Ramos (cell line): ENCODE measurements around the gene SLC6A6.
"Not testable (repeated sequence)": the region's sequence is repeated elsewhere in the genome, so short reads cannot be mapped to it uniquely, and the experiment has no call there.

ENCODE experiments used
- in situ Hi-C: fragments of 300-500 bp; cut with MboI; formaldehyde crosslinking; loops from one replicate; pipeline ENCODE4 v1.14.3; 2022; ENCODE audit warnings: low sequenced_read_pairs; ENCODE audit not compliant: unreplicated experiment

SLC6A6 gene

DNA sequence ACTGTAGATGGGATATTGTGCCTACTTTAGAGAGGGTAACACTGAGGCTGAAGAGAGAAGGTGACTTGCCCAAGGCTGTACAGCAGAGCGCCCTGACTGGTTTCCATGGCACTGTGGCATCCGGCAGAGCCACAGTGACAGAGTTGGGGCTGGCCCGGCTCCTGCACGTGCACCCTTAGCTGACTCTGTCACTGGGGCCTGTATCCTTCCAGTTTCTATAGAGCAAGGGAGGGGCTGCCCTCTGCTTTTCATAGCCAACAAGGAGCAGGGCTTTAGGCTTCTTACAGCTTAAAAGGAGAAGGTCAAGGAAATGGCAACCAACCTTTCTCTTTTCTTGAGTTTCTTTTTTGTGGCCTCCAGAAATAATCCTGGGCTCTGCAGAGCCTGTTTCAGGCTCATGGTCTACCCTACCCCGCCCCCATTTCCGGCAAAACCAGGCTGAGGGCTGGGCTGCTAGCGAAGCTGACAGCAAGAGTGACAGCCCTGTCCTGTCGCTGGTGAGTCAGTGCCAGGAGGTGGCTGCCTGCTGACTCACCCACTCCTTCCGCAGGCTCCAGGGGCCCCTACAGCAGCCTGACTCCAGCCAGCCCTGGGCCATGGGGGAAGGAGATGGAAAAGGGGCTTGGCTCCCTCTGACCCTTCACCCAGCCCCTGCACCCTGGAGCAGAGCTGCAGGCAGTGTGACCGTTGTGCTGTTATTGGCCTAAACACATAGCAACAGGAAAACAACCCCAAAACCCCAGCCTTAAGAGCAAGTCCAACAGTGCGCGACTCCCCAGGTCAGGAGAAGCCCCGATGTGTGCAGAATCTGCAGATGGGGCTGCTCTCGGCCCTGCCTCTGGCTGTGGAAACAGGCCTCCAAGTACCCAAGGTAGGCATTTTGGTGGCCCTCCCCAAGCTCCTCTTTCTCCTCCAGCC, 29.8 kb downstream of the SLC6A6 start:
- in situ Hi-C loops: no loop called here

- in situ Hi-C loops: no loop called here
These were observed 30.7 kb downstream of the SLC6A6 start for GRCh38 chr3:14433106-14433505.

- in situ Hi-C loops: no loop called here
These were observed 31.7 kb downstream of the SLC6A6 start for GRCh38 chr3:14434126-14434497.

DNA sequence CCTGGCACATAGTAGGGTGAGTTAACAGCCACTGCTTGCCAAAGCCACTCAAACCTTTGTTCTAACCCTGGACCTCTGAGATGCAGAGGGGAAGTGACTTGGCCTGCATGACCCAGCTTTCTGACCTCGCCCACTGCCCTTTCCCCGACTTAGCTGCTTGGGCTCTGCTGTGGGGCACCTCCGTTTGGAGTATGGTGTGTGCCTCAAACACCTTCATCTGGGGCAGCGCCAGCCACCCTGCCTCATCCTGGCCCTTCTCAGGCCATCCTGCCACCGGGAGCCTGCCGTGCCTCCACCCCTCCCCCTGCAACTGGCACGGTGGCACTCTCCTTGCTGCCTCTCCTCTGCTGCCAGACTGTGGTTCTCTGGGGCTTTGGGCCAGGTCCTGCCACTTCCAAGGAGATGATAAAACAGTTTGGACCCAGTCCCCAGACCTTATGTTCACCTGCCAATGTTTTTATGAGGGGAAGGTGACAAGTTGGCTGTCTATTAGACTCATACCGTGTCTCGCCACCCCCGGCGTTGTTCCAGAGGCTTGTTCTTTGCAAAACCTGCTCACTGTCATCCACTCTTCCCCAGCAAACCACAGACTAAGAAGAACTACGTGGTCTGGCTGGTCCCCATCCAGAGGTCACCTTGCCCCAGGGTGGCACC, 32.2 kb downstream of the SLC6A6 start:
- in situ Hi-C loops: no loop called here

DNA sequence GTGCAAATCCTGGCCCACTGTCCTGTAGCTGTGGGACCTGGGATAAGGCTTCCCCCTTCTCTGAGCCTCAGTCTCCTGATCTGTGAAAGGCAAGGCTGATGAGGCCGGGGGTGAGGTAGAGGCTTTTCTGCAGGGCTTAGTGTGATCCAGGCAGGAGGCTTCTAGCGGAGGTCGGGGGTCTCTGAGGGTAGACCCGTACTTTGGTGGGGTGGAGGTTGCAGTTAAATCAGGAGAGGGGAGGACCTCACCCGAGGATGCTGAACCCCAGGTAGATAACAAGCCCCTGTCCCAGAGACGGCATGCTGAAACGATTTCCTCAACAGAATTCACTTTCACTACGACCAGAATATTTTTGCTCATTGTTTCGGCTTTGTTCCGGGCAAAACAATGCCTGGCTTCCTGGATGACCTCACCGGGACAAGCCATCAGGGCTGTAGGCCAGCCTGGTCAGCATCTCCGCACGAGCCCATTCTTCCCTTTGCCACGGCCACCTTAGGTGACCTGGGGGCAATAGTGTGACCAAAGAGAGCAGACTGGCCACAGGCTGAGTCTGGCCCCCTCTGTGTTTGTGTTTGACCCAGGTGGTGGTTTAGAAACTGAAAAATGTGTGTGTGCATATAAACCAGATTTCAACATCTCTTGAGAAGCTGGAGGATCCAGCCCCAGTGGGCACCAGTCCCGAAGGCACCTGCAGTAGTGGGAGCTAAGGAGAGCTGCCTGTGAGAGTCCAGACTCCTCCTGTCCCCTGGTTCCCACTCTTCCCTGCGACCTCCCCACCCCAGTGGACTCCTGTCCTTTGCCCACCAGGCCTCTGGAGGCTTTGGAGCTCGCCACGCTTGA, 33.0 kb downstream of the SLC6A6 start:
- in situ Hi-C loops: no loop called here

DNA sequence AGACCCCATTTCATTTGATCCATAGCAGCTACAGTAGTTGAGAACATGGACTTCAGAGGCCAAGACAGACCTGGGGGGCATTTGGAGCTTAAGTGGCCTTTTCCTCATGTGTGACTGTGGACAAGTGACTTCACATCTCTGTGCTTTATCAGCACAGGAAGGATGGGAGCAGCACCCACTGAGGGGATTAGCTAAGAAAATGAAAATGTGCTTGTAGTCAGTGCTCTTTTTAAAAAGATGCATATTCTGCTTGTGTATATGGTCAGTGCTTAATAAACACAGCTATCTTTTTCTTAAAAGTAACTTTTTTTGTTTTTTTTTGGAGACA, 34.5 kb downstream of the SLC6A6 start:
- in situ Hi-C loops: no loop called here

DNA sequence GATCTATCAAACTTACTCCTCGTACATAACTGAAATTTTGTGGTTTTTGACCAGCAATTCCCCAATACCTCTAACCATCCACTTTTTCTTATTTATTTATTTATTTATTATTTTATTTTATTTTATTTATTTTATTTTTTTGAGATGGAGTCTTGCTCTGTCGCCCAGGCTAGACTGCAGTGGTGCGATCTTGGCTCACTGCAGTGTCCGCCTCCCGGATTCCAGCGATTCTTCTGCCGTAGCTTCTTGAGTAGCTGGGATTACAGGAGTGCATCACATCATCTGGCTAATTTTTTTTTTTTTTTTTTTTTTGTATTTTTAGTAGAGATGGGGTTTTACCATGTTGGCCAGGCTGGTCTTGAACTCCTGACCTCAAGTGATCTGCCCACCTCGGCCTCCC, 35.3 kb downstream of the SLC6A6 start:
- in situ Hi-C loops: not testable (repeated sequence)

DNA sequence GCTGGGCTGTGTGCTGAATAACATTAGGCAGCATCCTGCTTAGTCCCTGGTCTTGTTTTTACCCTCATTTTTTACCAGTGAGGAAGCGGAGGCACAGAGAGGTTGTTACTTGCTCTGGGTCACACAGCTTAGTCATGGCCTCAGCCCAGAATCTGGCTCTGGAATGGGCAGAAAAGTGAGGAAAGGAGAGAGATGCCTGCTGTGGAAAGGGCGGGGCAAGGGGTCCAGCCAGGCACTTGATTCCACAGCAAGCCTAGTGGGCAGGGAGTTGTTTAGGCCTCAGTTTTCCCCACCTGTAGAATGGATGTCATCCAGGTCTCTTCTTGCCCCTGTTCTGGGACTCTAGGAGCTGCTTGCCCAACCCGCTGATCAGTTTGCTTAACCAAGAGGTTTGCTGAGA, 35.9 kb downstream of the SLC6A6 start:
- in situ Hi-C loops: no loop called here

DNA sequence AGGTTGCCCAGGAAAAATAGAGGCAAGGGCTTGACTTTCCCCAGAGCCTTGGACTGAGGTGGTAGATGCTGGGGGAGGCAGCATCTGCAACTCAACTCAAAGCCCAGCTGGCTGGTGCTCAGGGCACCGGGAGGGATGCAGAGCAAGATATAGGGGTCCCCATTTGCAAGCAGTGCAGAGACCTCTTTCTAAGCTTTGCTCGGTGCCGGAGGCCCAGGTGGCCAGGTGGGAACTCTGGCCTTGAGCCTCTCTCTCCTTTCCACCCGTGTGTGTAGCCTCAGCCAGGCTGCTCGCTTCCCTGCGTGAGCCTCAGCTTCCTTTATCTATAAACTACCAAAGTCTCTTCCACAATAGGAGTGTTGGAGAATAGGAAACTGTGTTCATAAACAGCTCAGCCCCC, 36.5 kb downstream of the SLC6A6 start:
- in situ Hi-C loops: no loop called here

DNA sequence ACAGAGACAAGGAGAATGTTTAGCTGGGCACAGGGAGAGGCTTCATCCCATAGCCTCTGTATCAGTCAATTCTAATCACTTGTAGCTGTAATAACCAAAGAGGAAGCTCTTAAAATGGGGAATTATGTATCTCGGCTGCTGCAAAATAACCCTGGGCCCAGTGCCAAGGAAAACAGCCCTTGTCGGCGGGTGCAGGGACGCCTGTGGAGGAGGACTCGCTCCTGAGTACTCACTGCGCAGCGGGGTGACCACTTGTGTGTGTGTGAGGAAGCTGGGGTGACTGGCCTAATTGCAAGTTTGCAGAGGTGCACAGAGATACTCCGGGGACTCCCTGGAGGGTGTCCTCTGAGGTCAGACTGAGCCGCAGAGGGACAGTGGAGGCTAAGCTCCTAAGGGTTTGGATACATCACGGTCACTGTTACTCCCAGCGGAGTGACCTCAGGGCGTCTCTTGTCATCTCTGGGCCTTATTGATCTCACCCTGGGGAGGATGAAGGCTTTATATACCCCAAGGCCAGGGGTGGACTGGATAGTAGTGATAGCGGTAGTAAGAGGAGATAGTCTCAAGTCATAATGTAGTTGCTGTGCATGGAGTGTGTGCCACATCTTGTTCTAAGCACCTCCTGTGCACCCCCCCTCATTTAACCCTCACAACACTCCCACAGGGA, 37.2 kb downstream of the SLC6A6 start:
- in situ Hi-C loops: no loop called here

GRCh38 chr3:14440168-14440518, 37.7 kb downstream of the SLC6A6 start:
- in situ Hi-C loops: no loop called here

DNA sequence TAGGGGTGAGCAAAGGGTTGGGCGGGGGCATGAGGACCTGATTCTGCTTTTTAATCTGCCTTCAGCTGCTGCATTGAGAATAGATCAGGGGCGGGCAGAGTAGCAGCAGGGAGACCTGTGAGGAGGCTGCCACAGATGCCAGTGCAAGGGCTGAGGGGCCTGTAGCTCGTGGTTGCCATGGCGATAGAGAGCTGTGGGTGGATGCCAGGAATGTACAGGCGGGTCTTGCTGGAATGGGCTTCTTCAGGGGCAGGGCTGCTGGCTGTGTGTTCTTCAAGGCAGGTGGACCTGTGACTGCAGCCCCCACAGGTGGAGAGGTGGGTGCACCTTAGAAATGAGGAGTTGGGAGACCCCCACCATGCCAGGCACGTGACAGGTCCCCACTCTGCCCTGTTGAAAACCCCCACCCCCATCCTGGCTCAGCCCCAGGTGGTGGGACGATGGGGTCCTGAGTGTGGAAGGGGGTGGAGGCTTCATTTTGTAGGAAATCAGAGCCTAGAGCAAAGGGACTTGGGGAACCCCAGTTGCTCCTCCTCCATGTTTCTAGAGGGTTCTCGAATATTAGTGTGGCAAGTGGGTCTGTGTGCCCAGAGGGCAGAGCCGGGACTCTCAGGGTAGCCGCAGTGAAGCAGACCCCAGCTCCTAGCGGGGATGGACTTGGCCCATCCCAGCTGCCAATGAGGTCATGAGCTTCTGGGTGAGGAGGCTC, 38.3 kb downstream of the SLC6A6 start:
- in situ Hi-C loops: no loop called here

GRCh38 chr3:14441240-14441919, 39.0 kb downstream of the SLC6A6 start:
- in situ Hi-C loops: no loop called here

DNA sequence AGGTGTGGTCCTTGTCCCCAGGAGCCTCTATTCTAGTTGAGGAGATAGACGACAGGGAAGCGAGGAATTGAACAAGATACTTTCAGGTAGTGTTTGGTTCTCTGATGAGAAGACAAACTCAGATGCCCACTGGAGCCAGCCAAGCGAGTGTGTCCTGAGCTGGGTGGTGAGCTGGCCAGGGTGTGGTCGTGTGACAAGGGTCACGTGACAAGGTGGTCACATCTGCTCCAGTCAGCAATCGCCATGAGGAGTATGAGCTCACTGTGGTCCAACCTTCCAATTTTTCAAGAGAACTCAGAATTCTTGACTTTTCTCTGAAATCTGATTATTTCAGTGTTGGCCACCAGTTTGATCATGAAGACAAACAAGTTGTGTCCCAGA, 39.5 kb downstream of the SLC6A6 start:
- in situ Hi-C loops: no loop called here

- in situ Hi-C loops: no loop called here
These were observed 42.0 kb downstream of the SLC6A6 start for GRCh38 chr3:14444380-14444779.

DNA sequence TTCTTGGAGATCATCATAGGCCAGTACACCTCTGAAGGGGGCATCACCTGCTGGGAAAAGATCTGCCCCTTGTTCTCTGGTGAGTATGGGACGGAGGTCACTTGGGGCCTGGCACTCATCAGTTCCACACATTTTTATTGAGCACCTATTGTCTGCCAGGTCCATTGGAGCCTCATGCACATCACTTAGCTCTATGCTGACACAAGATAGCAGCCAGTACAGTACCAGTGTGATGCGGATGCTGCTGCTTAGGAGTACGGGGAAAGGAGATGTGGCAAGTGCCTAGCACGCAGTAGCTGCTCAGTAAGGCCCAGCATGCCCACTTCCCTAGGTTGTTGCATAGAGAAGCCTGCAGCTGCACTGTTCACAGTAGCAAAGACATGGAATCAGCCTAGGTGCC, 43.4 kb downstream of the SLC6A6 start:
- in situ Hi-C loops: no loop called here

GRCh38 chr3:14446988-14447570, 44.7 kb downstream of the SLC6A6 start:
- in situ Hi-C loops: no loop called here

DNA sequence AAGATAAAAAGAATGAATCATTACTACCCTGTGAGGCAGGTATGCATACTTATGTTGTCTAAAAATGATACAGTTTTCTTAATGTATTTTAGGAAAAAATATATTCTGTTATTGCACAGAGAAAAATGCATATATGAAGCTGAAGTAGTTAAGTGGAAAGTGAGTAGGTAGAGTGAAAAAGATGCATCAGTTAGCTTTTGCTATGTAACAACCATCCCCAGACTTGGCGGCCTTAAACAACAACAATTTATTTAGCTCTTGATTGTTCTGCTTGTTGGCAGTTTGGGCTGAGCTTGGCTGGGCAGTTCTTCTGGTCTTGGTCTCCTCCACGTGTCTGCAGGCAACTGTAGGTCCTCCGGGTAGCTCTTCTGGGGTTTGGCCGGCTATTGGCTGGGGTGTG, 45.7 kb downstream of the SLC6A6 start:
- in situ Hi-C loops: no loop called here
